GM23248 (cell line): ENCODE results near the gene SETD7. TPM values are rescaled to one million over a fixed set of nuclear protein-coding genes. Genes with fewer than 3 reads are reported as not detected.
A peak's percentile ranks its signal among the peaks of the same experiment; 100 is the strongest.

Source experiments
- DNase-seq: peaks from one replicate; pipeline ENCODE4 v3.0.0-alpha.2; 2015
- H2AFZ ChIP-seq: fragments of 200-600 bp; sonication (generic); 2 replicates; pipeline ENCODE4 v1.6.1; 2016; ENCODE audit warnings: antibody characterized with exemption
- H3F3A ChIP-seq: fragments of 200-600 bp; sonication (generic); 2 replicates; pipeline ENCODE4 v1.6.1; 2016; ENCODE audit warnings: mild to moderate bottlenecking, antibody characterized with exemption, mixed run types; ENCODE audit not compliant: insufficient read depth
- H3K27ac ChIP-seq: fragments of 200-600 bp; sonication (generic); 2 replicates; pipeline ENCODE4 v1.5.1; 2016; ENCODE audit warnings: mild to moderate bottlenecking
- H3K27me3 ChIP-seq: fragments of 200-600 bp; sonication (generic); replicated peaks from 2 replicates; pipeline ENCODE4 v1.6.1; 2016; ENCODE audit warnings: mild to moderate bottlenecking; ENCODE audit not compliant: insufficient read depth
- H3K36me3 ChIP-seq: fragments of 200-600 bp; sonication (generic); 2 replicates; pipeline ENCODE4 v1.6.1; 2016; ENCODE audit warnings: low read depth, mild to moderate bottlenecking
- H3K4me1 ChIP-seq: fragments of 200-600 bp; sonication (generic); 2 replicates; pipeline ENCODE4 v1.6.1; 2016; ENCODE audit warnings: mild to moderate bottlenecking; ENCODE audit not compliant: insufficient read depth
- H3K4me2 ChIP-seq: fragments of 200-600 bp; sonication (generic); one replicate; pipeline ENCODE4 v1.6.1; 2016; ENCODE audit warnings: mild to moderate bottlenecking; ENCODE audit not compliant: unreplicated experiment
- H3K4me3 ChIP-seq: fragments of 200-600 bp; sonication (generic); 2 replicates; pipeline ENCODE4 v1.5.1; 2016; ENCODE audit warnings: mild to moderate bottlenecking
- H3K79me2 ChIP-seq: fragments of 200-600 bp; sonication (generic); 2 replicates; pipeline ENCODE4 v1.6.1; 2016; ENCODE audit warnings: mild to moderate bottlenecking; ENCODE audit not compliant: insufficient read depth
- H3K9ac ChIP-seq: fragments of 200-600 bp; sonication (generic); 2 replicates; pipeline ENCODE4 v1.6.1; 2016; ENCODE audit warnings: mild to moderate bottlenecking
- H3K9me2 ChIP-seq: fragments of 200-600 bp; sonication (generic); 2 replicates; pipeline ENCODE4 v1.6.1; 2016; ENCODE audit warnings: mixed run types, mild to moderate bottlenecking, moderate library complexity; ENCODE audit not compliant: insufficient read depth
- H3K9me3 ChIP-seq: fragments of 200-600 bp; sonication (generic); one replicate; pipeline ENCODE4 v1.6.1; 2017; ENCODE audit warnings: low read depth
- H4K20me1 ChIP-seq: fragments of 200-600 bp; sonication (generic); 2 replicates; pipeline ENCODE4 v1.6.0; 2016; ENCODE audit not compliant: insufficient read depth
- EZH2 ChIP-seq: fragments of 200-600 bp; sonication (generic); IDR thresholded peaks from 2 replicates; pipeline ENCODE4 v1.6.1; 2018; ENCODE audit warnings: antibody characterized with exemption, mild to moderate bottlenecking; ENCODE audit not compliant: insufficient read depth, poor library complexity, severe bottlenecking
- EZH2phosphoT487 ChIP-seq: fragments of 200-600 bp; sonication (generic); IDR thresholded peaks from 2 replicates; pipeline ENCODE4 v1.6.1; 2018; ENCODE audit warnings: antibody characterized with exemption, moderate library complexity, mild to moderate bottlenecking, low read depth; ENCODE audit not compliant: insufficient read depth
- WGBS, 2 experiments: methylation state at CpG; one replicate each; pipeline ENCODE4 v1.1.6; 2015 to 2017; ENCODE audit warnings: low lambda C conversion rate in 2 of 2, low coverage in 1 of 2; ENCODE audit errors: missing lambda C conversion rate in 2 of 2; 5-methylcytosine and 5-hydroxymethylcytosine counted together
- in situ Hi-C: fragments of 300-500 bp; cut with MboI; formaldehyde crosslinking; loops from 2 replicates; pipeline ENCODE4 v1.15.0; 2020
- polyA plus RNA-seq: library from polyadenylated mRNA; unstranded; fragments of >200 nt; fragmentation: Nextera tagmentation; extraction: Ambion mirVana; gene quantifications from 2 replicates; pipeline ENCODE4 v1.2.1, GENCODE V29; 2016
- total RNA-seq: library from RNA; depleted of rRNA; stranded (reverse); fragments of >200 nt; shearing (Covaris generic); gene quantifications from 2 replicates; pipeline ENCODE4 v1.2.3, GENCODE V29; 2014

The SETD7 gene
- total and polyA plus RNA-seq, 2 experiments from 2014 or later, result 34.0 to 82.5 TPM

GRCh38 chr4:139552517-139553307, 3.3 kb downstream of the SETD7 start:
- Histone ChIP-seq H3K4me2 (peak overlapping the region; percentile 88), H4K20me1 (0 out of 2 replicates have a peak, but pooled peaks cover 7% of the 10 kb centered on the region), H3K27me3 (0 out of 2 replicates have a peak, but pooled peaks cover 2% of the 10 kb centered on the region), H3K27ac (peak overlapping the region; percentile 76), H3F3A (peaks cover 24% of the 10 kb centered on the region), H3K4me3 (peak overlapping the region; percentile 59), H3K36me3 (no peaks in the 10 kb centered on the region), H3K9ac (peak overlapping the region; percentile 94), H3K9me3 (no peaks in the 10 kb centered on the region), H2AFZ (0 out of 2 replicates have a peak overlapping the region, but pooled peaks have one; percentile 30), H3K79me2 (peaks cover 73% of the 10 kb centered on the region), H3K9me2 (no peaks in the 10 kb centered on the region), H3K4me1 (peaks cover 38% of the 10 kb centered on the region)
- TF ChIP-seq EZH2phosphoT487 (no peak), EZH2 (no peak)
- peak; percentile 85 for DNase-seq
- 20 to 26% methylated on average over 5 of the region's 5 CpGs for WGBS, 2 experiments
- in situ Hi-C loops, result no loop called here

- no peaks in the 10 kb centered on the region; the same call in 1 of the 2 replicates for H3K36me3 ChIP-seq
- H3K9ac ChIP-seq, result no peak overlapping the region
- TF ChIP-seq EZH2 (no peak), EZH2phosphoT487 (no peak)
- no peak overlapping the region for H2AFZ ChIP-seq
- H3K4me3 ChIP-seq, result no peak overlapping the region
- peaks cover 24% of the 10 kb centered on the region for H3F3A ChIP-seq
- peaks cover 38% of the 10 kb centered on the region for H3K4me1 ChIP-seq
- no peaks in the 10 kb centered on the region for H3K9me3 ChIP-seq
- H4K20me1 ChIP-seq, result 0 out of 2 replicates have a peak, but pooled peaks cover 14% of the 10 kb centered on the region
- peaks cover 92% of the 10 kb centered on the region for H3K79me2 ChIP-seq
- peak; percentile 41 for DNase-seq
- peak overlapping the region; percentile 9 for H3K4me2 ChIP-seq
- H3K9me2 ChIP-seq, result no peaks in the 10 kb centered on the region
- H3K27me3 ChIP-seq, result no peaks in the 10 kb centered on the region
- 45 to 51% methylated on average over 5 of the region's 5 CpGs for WGBS, 2 experiments
- H3K27ac ChIP-seq, result peak overlapping the region; percentile 76; the same call in 1 of the 2 replicates
- in situ Hi-C loops, result no loop called here
Measured at GRCh38 chr4:139550724-139551429, 5.1 kb downstream of the SETD7 start.

- Histone ChIP-seq H3K9me3 (no peaks in the 10 kb centered on the region), H3K36me3 (peaks cover 11% of the 10 kb centered on the region; the same call in 1 of the 2 replicates), H3F3A (peaks cover 14% of the 10 kb centered on the region; the same call in 1 of the 2 replicates), H2AFZ (no peak overlapping the region), H3K4me1 (peaks cover 22% of the 10 kb centered on the region), H4K20me1 (0 out of 2 replicates have a peak, but pooled peaks cover 14% of the 10 kb centered on the region), H3K27me3 (no peaks in the 10 kb centered on the region), H3K79me2 (peaks cover 100% of the 10 kb centered on the region), H3K4me2 (no peak overlapping the region), H3K9me2 (no peaks in the 10 kb centered on the region), H3K27ac (no peak overlapping the region), H3K4me3 (no peak overlapping the region), H3K9ac (no peak overlapping the region)
- no peak for DNase-seq
- TF ChIP-seq EZH2phosphoT487, result no peak
- TF ChIP-seq EZH2, result no peak
- WGBS, 2 experiments, result 96 to 97% methylated on average over 3 of the region's 3 CpGs
- in situ Hi-C loops, result no loop called here
Measured at GRCh38 chr4:139547979-139548378, 8.0 kb downstream of the SETD7 start.

- peaks cover 4% of the 10 kb centered on the region; the same call in 1 of the 2 replicates for H4K20me1 ChIP-seq
- in situ Hi-C loops, result no loop called here
- 28 to 32% methylated on average over 5 of the region's 5 CpGs for WGBS, 2 experiments
- H2AFZ ChIP-seq, result no peak overlapping the region
- no peak for TF ChIP-seq EZH2phosphoT487
- TF ChIP-seq EZH2, result no peak
- H3K4me1 ChIP-seq, result peaks cover 17% of the 10 kb centered on the region
- H3K9me3 ChIP-seq, result no peaks in the 10 kb centered on the region
- no peak overlapping the region for H3K4me3 ChIP-seq
- H3K4me2 ChIP-seq, result peak overlapping the region; percentile 27
- DNase-seq, result peak; percentile 63
- no peaks in the 10 kb centered on the region for H3K9me2 ChIP-seq
- no peak overlapping the region for H3K9ac ChIP-seq
- peaks cover 16% of the 10 kb centered on the region; the same call in 1 of the 2 replicates for H3K36me3 ChIP-seq
- peaks cover 98% of the 10 kb centered on the region for H3K79me2 ChIP-seq
- H3F3A ChIP-seq, result peaks cover 13% of the 10 kb centered on the region; the same call in 1 of the 2 replicates
- H3K27me3 ChIP-seq, result no peaks in the 10 kb centered on the region
- H3K27ac ChIP-seq, result peak overlapping the region; percentile 42
Measured at GRCh38 chr4:139540632-139541031, 15.4 kb downstream of the SETD7 start.
